ENCODE measurements around the gene TRPC4. TPM values are rescaled to one million over a fixed set of nuclear protein-coding genes. Genes with fewer than 3 reads are reported as not detected.
A peak's percentile ranks its signal among the peaks of the same experiment; 100 is the strongest.

The TRPC4 gene
- not detected for polyA plus RNA-seq (ENCODE audit: low read depth in 6 of 6)

DNA sequence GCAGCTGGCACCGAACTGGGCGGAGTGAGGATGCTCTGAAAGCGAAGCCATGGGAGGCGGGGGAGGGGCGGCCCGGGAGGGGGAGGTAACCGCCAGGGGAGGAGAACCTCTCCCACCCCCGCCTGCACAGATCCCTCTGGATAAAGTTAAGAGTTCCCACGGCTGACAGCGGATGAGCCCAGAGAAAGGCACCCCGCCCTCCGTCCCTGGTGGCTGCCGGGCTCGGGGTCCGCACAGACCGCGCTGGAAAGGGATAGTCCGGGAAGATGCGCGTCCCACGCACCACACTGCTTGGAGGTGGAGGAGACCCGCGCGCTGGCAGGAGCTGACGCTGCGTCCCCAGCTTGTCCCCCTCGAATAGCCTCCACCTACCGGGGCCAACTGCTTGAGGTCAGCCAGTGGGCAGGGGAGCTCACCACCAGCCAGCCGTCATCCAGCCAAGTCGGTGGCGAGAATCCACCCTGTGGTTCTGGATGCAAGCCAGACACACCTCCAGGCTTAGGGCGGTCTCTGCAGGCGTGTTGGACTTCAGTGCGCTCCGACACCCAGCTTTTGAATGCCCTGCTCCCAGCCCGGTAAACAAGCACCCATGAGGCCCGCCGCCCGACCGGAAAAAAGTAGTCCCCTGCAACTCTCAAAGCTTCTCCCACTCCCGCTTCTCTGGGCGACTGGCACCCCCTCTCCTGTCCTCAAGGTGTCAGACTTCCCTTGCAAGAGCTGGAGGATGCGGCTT lies at the start of gene TRPC4:
Gene TRPC4 (minus strand): TSS at position 17 of the 733 bp plus-strand sequence. CDS start 86,439 bp downstream, outside the sequence.
- Mint-ChIP-seq H3K9me3 (peaks cover 0 to 9% (median 0%) of the 10 kb centered on the region in 7 donors), H3K27me3 (peaks cover 25 to 33% (median 27%) of the 10 kb centered on the region in 3 donors), H3K4me3 (peak within 1 kb of the TSS in 5 of 8 donors; percentile 1 to 51 (median 35)), H3K4me1 (peaks cover 3 to 12% (median 6%) of the 10 kb centered on the region in 3 donors), H3K36me3 (no peaks in the 10 kb centered on the region), H3K27ac (peak within 1 kb of the TSS in 1 of 6 donors; percentile 60)
- DNase-seq, result no peak
- ATAC-seq (ENCODE audit: low read depth in 2 of 2), result no peak

DNA sequence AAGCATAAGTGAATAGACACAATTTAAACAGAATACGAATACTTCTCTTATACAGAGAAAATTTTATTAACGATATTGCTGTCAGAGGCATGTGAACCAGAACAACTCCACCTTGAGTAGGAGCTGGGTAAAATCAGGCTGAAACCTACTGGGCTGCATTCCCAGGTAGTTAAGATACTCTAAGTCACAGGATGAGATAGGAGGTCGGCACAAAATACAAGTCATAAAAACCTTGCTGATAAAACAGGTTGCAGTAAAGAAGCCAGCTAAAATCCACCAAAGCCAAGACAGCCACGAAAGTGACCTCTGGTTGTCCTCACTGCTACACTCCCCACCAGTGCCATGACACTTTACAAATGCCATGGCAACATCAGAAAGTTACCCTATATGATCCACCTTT lies 49.2 kb upstream of the TRPC4 start:
- H3K27me3 Mint-ChIP-seq, result peaks cover 0 to 4% (median 0%) of the 10 kb centered on the region in 3 donors
- no peaks in the 10 kb centered on the region for H3K36me3 Mint-ChIP-seq

DNA sequence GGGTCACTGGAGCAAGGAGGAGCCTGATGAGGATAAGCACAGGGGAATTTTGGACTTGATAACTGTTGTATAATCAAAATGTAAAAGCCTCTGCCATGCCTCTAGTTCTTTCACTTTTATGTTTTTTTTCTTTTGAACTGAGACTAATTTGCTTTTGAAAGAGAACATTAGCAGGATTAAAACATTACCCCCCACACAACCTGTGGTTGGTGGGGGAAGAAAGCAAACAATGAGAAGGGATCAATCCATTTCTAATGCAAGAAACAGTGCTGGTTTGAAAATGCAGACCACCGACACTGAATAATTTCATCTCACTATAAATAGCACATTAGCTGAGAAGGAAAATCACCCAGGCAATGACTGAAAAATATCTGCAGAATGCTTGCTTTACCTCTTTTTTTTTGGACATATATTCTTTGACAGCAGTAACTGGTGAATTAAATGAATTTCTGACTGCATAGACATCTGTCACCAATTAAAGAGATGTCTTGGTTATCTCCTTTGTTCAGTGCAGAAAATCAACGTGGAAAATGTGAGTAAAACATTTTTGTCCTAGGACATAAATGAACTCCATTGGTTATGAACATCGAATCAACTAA lies 48.6 kb upstream of the TRPC4 start:
- peaks cover 0 to 12% (median 4%) of the 10 kb centered on the region in 7 donors for H3K9me3 Mint-ChIP-seq
- ATAC-seq (ENCODE audit: low read depth in 2 of 2) (no peak), DNase-seq (no peak)
- no peaks in the 10 kb centered on the region for H3K36me3 Mint-ChIP-seq
- no peak overlapping the region for H3K4me3 Mint-ChIP-seq
- peaks cover 0 to 4% (median 0%) of the 10 kb centered on the region in 3 donors for H3K27me3 Mint-ChIP-seq
- H3K4me1 Mint-ChIP-seq, result no peaks in the 10 kb centered on the region
- no peak overlapping the region for H3K27ac Mint-ChIP-seq

More for the DNA sequence above, 49.2 kb upstream of the TRPC4 start:
- no peak for DNase-seq
- no peaks in the 10 kb centered on the region for H3K4me1 Mint-ChIP-seq
- no peak for ATAC-seq (ENCODE audit: low read depth in 2 of 2)
- H3K27ac Mint-ChIP-seq, result no peak overlapping the region
- H3K4me3 Mint-ChIP-seq, result no peak overlapping the region
- H3K9me3 Mint-ChIP-seq, result peaks cover 0 to 10% (median 4%) of the 10 kb centered on the region in 7 donors

DNA sequence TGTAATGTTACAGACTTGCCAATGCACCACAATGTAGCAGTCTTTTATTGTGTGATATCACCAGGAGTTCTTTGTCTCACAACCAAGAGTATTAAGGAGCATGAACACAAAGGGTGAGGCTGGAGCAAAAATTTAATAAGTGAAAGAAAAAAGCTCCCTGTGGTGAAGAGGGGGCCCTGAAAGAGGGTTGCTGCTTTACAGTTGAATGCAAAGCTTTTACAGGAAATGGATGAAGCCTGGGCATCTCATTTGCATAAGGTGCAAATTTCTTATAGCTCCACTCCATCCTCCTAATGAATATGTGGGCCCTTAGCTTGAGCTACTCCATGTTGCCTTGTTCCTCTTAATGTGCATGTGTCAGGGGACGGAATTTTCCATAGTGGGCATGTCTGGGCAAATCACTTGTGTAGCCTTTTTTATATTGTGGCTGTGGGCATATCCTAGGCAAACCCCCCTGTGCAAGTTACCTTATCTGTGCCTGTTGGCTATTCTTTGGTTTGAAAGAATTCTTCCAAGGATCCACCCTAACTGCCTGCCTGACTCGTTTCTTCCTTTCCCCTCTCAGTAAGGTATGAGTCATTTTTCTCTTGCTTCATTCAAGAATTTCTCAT lies 45.3 kb upstream of the TRPC4 start:
- no peak overlapping the region for H3K4me3 Mint-ChIP-seq
- ATAC-seq (ENCODE audit: low read depth in 2 of 2) (no peak), DNase-seq (no peak)
- H3K4me1 Mint-ChIP-seq, result no peaks in the 10 kb centered on the region
- H3K27ac Mint-ChIP-seq, result no peak overlapping the region
- peaks cover 0 to 14% (median 4%) of the 10 kb centered on the region in 7 donors for H3K9me3 Mint-ChIP-seq
- H3K27me3 Mint-ChIP-seq, result peaks cover 0 to 4% (median 0%) of the 10 kb centered on the region in 3 donors
- H3K36me3 Mint-ChIP-seq, result no peaks in the 10 kb centered on the region

DNA sequence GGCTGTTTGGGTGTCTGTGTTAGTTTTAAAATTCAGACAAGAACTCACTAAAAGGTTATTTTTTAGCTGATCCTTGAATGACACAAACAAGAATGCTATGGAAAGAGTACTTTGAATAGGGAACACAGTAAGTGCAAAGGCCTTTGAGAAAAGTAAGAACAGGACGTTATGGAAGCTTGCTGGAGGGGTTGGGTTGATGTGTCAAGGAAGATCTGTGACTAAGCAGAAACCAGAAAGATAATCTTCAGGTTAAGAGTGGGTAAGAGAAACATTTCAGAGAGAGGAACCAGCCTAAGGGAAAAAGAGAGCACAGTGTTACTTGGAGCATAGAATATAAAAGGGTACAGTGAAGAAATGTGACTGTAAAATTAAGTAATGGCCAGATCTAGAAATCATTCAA lies 41.2 kb upstream of the TRPC4 start:
- H3K4me1 Mint-ChIP-seq, result no peaks in the 10 kb centered on the region
- H3K4me3 Mint-ChIP-seq, result no peak overlapping the region
- H3K27me3 Mint-ChIP-seq, result no peaks in the 10 kb centered on the region
- H3K27ac Mint-ChIP-seq, result no peak overlapping the region
- ATAC-seq (ENCODE audit: low read depth in 2 of 2) (no peak), DNase-seq (no peak)
- peaks cover 0 to 11% (median 3%) of the 10 kb centered on the region in 7 donors for H3K9me3 Mint-ChIP-seq
- H3K36me3 Mint-ChIP-seq, result no peaks in the 10 kb centered on the region

DNA sequence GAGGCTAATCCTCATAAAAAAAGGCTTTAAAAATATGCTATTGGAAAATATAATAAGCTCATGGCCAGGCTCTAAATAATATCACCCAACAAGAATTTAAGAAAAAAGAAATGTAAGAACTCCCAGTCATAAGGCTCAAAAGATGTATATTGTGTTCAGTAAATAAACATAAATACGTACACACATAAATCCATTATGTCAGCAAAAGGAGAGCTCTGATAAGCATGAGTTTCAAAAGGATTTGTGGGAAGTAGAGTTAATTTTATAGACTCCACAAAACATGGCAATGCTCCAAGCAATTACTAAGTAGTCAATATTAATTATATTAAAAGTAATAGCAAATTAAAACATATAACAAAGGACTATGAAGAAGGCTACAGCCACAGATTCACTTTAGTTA lies 37.3 kb upstream of the TRPC4 start:
- DNase-seq (no peak), ATAC-seq (ENCODE audit: low read depth in 2 of 2) (no peak)
- no peaks in the 10 kb centered on the region for H3K4me1 Mint-ChIP-seq
- peaks cover 0 to 8% (median 0%) of the 10 kb centered on the region in 7 donors for H3K9me3 Mint-ChIP-seq
- H3K27ac Mint-ChIP-seq, result no peak overlapping the region
- H3K4me3 Mint-ChIP-seq, result no peak overlapping the region
- no peaks in the 10 kb centered on the region for H3K36me3 Mint-ChIP-seq
- no peaks in the 10 kb centered on the region for H3K27me3 Mint-ChIP-seq

DNA sequence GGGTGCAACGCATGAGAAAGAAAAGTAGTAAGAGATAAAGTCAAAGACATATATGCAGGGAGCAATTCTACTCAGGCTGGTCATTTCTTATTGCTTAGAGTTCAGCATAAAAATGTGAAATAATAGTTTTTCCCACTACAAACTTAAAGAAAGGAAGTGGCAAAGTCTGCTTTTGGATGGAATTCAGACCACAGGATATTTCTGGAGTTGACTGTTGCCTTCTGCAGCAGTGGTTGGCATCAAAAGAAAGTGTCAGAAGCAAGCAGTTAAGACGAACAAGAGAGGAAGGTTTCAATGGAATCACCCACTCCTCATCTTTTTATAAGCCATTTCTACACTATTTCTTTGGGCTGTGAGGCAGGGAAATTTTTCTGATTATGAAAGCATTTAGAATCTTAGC lies 36.2 kb upstream of the TRPC4 start:
- Mint-ChIP-seq H3K4me1 (no peaks in the 10 kb centered on the region), H3K27me3 (no peaks in the 10 kb centered on the region), H3K4me3 (no peak overlapping the region), H3K36me3 (no peaks in the 10 kb centered on the region), H3K9me3 (peaks cover 0 to 8% (median 2%) of the 10 kb centered on the region in 7 donors), H3K27ac (no peak overlapping the region)
- ATAC-seq (ENCODE audit: low read depth in 2 of 2), result no peak
- no peak for DNase-seq

DNA sequence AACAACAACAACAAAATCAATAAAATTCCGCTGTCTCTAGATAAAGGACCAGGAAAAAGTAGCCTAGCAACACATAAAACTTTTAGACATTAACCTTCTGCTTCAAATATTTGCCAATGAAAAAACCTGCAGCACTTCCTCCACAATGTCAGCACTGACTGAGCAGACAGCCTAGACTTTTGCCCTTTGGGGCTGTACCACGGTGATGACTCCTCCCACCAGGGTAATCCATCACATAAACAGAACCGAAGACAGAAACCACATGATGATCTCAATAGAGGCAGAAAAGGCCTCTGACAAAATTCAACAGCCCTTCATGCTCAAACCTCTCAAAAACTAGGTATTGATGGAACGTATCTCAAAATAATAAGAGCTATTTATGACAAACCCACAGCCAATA lies 30.2 kb upstream of the TRPC4 start:
- no peak overlapping the region for H3K27ac Mint-ChIP-seq
- ATAC-seq (ENCODE audit: low read depth in 2 of 2) (no peak), DNase-seq (no peak)
- no peaks in the 10 kb centered on the region for H3K4me1 Mint-ChIP-seq
- no peaks in the 10 kb centered on the region for H3K36me3 Mint-ChIP-seq
- no peaks in the 10 kb centered on the region for H3K27me3 Mint-ChIP-seq
- no peak overlapping the region for H3K4me3 Mint-ChIP-seq
- H3K9me3 Mint-ChIP-seq, result peaks cover 0 to 11% (median 3%) of the 10 kb centered on the region in 7 donors

DNA sequence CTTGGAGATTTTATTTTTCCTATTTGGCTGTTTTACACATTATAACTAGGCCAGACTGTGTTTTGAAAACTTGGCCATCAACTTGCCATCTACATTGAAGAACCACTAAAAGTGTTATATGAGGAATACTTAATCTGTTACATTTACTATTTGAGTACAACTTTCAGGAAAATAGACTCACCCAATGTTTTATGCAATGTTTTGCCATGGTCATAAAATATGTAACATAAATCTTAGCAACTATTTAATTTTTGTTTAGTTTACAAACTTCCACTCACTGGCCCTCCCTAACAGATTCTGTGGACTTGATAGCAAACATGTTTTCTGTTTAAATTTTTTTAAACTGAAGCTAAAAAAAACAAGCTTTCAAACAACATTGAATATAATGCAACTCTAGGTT lies 23.7 kb upstream of the TRPC4 start:
- Mint-ChIP-seq H3K4me3 (no peak overlapping the region), H3K4me1 (no peaks in the 10 kb centered on the region)

DNA sequence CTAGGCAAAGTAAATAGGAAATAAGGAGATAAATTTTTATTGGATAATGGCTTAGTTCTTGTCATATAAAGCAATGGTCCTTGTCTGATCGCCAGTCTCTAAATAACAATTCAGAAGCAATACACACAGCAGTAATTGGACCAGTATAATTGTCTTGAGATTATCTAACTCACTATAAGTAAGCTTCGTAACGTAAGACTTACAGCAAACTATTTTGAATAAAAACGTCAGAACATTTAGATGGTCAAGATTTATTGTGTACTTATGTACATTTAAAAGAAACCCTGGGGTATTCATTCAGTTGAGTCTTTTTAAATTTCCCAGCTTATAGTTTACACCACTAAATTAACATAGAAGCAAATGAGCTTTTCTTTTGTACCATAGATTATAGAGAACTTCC lies 20.2 kb upstream of the TRPC4 start:
- no peak for DNase-seq
- Mint-ChIP-seq H3K9me3 (peaks cover 0 to 6% (median 2%) of the 10 kb centered on the region in 7 donors), H3K4me1 (no peaks in the 10 kb centered on the region), H3K27ac (no peak overlapping the region), H3K36me3 (no peaks in the 10 kb centered on the region), H3K27me3 (no peaks in the 10 kb centered on the region), H3K4me3 (no peak overlapping the region)
- ATAC-seq (ENCODE audit: low read depth in 2 of 2), result no peak

More for the DNA sequence above, 23.7 kb upstream of the TRPC4 start:
- no peaks in the 10 kb centered on the region for H3K36me3 Mint-ChIP-seq
- peaks cover 0 to 1% (median 0%) of the 10 kb centered on the region in 7 donors for H3K9me3 Mint-ChIP-seq
- H3K27me3 Mint-ChIP-seq, result no peaks in the 10 kb centered on the region
- DNase-seq, result no peak
- no peak for ATAC-seq (ENCODE audit: low read depth in 2 of 2)
- no peak overlapping the region for H3K27ac Mint-ChIP-seq

DNA sequence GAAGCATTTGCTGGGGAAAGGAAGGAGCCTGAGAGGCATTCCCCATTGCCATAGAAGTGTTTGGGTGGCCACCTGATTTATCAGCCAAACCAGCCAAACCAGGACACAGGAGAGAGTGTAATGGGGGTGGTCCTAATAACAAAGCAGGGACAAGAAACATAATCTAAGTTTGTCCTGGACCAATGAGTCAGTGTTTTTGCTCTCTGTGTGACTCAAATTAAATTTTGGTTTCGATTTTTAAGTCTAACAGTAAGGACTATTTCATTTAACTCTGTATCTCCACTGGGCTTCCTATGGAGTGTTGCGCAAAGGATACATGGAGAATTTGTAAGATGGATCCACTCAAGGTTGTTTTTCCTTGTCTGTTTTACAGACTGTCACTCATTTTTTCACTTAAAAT lies 19.5 kb upstream of the TRPC4 start:
- H3K27ac Mint-ChIP-seq, result no peak overlapping the region
- no peak overlapping the region for H3K4me3 Mint-ChIP-seq
- DNase-seq, result no peak
- H3K9me3 Mint-ChIP-seq, result peaks cover 0 to 6% (median 2%) of the 10 kb centered on the region in 7 donors
- ATAC-seq (ENCODE audit: low read depth in 2 of 2), result no peak
- H3K27me3 Mint-ChIP-seq, result no peaks in the 10 kb centered on the region
- H3K36me3 Mint-ChIP-seq, result no peaks in the 10 kb centered on the region
- no peaks in the 10 kb centered on the region for H3K4me1 Mint-ChIP-seq

DNA sequence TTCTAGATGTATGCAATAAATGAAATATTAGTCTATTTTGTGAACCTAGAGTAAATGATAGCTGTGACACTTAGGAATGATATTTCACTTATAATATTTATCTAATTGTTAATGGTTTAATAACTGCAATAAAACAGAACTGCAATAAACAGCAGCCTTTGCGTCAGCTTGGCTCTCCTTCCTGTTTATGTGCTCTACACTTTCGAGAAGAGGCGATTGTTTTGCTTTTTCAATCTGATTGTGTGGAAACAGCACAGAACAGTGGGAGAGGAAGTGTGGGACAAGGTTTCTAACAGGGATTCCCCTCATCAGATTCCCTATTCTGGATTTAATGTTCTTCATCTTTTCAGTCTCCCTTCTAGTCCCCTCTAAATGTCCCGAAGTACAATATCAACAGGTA lies 17.3 kb upstream of the TRPC4 start:
- H3K27me3 Mint-ChIP-seq, result no peaks in the 10 kb centered on the region
- H3K9me3 Mint-ChIP-seq, result peaks cover 0 to 6% (median 2%) of the 10 kb centered on the region in 7 donors
- DNase-seq (no peak), ATAC-seq (ENCODE audit: low read depth in 2 of 2) (no peak)
- H3K4me1 Mint-ChIP-seq, result no peaks in the 10 kb centered on the region
- no peaks in the 10 kb centered on the region for H3K36me3 Mint-ChIP-seq
- H3K27ac Mint-ChIP-seq, result no peak overlapping the region
- no peak overlapping the region for H3K4me3 Mint-ChIP-seq

DNA sequence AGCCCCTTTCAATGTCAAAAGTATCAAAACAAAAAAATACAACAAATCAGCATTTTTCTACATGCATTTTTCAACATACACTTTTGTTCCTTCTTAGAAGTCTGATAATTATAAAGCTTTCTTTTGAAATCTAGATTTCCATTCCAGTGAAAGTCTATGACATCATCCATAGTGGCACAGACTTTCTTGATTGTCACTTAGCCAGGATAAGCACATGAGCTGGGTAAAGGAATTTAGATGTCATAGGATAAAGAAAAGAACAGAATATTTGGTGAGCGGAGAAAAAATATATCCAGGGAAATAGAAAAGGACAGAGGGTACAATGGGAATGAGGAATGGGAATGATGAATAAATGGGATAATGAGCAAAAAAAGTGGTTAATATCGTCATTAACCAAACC lies 15.1 kb upstream of the TRPC4 start:
- no peaks in the 10 kb centered on the region for H3K4me1 Mint-ChIP-seq
- no peak overlapping the region for H3K4me3 Mint-ChIP-seq
- no peak for ATAC-seq (ENCODE audit: low read depth in 2 of 2)
- no peak overlapping the region for H3K27ac Mint-ChIP-seq
- DNase-seq, result no peak
- no peaks in the 10 kb centered on the region for H3K27me3 Mint-ChIP-seq
- no peaks in the 10 kb centered on the region for H3K36me3 Mint-ChIP-seq
- H3K9me3 Mint-ChIP-seq, result peaks cover 0 to 6% (median 3%) of the 10 kb centered on the region in 7 donors

DNA sequence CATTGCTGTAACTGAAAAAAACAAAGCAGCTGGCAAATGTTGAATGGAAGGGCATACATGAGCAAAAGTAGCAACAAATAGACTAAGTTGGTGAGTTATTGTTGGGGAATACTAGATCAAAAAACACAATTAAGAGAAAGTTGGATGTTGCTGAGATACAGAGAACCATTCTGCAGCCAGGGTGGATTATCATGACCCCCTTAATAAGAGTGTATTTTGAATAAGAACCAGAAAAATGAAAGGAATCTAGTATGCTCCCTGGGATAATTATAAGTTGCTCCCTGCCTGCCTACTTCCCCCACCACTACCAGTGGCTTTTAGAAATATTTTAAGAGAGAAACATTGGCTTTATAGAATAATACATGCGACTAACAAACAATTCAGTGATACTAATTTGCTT lies 14.5 kb upstream of the TRPC4 start:
- no peak for ATAC-seq (ENCODE audit: low read depth in 2 of 2)
- peaks cover 0 to 7% (median 3%) of the 10 kb centered on the region in 7 donors for H3K9me3 Mint-ChIP-seq
- no peaks in the 10 kb centered on the region for H3K4me1 Mint-ChIP-seq
- H3K36me3 Mint-ChIP-seq, result no peaks in the 10 kb centered on the region
- no peaks in the 10 kb centered on the region for H3K27me3 Mint-ChIP-seq
- no peak overlapping the region for H3K4me3 Mint-ChIP-seq
- H3K27ac Mint-ChIP-seq, result no peak overlapping the region
- DNase-seq, result no peak
